ENCODE measurements around the gene PTPN1. TPM values are rescaled to one million over a fixed set of nuclear protein-coding genes. Genes with fewer than 3 reads are reported as not detected.

Gene PTPN1
- total RNA-seq, 2 donors from 2014 or later, result 31.3 to 33.9 TPM

GRCh38 chr20:50630578-50631263 lies 120.5 kb downstream of the PTPN1 start:
- intact Hi-C loops (cut with DNase I, micrococcal nuclease), result no loop called here
- no peak for ATAC-seq
- no peak for DNase-seq

GRCh38 chr20:50632236-50632635 lies 122.1 kb downstream of the PTPN1 start:
- intact Hi-C loops (cut with DNase I, micrococcal nuclease), result no loop called here
- DNase-seq (no peak), ATAC-seq (no peak)

- intact Hi-C loops (cut with DNase I, micrococcal nuclease), result no loop called here
- DNase-seq, result no peak
- no peak for ATAC-seq
These were observed 122.5 kb downstream of the PTPN1 start for GRCh38 chr20:50632701-50633100.

- ATAC-seq (no peak), DNase-seq (no peak)
- intact Hi-C loops (cut with DNase I, micrococcal nuclease), result no loop called here
These were observed 123.2 kb downstream of the PTPN1 start for GRCh38 chr20:50633361-50633760.

GRCh38 chr20:50634191-50634590 lies 124.0 kb downstream of the PTPN1 start:
- DNase-seq, result no peak
- intact Hi-C loops (cut with DNase I, micrococcal nuclease), result no loop called here
- ATAC-seq, result no peak

Small RNAs within 50 kb of the gene (microRNA-seq; reads per million reads assigned to microRNA genes)
- gene MIR1302-5, result 0 reads per million in 2 donors
- gene MIR645, result 0 reads per million in 2 donors

Other genes with a start within 250 kb of the PTPN1 start
- gene RIPOR3, start 181.2 kb downstream of the PTPN1 start, total RNA-seq, result 1 to 10 TPM; 3.2 to 3.9 TPM
- 10 to 100 TPM; 19.8 to 38.4 TPM for gene PARD6B, start 221.2 kb downstream of the PTPN1 start, total RNA-seq

All from left colon (tissue), 2 donors.